H9 (cell line): ENCODE measurements around the gene ROBO1. TPM values are rescaled to one million over a fixed set of nuclear protein-coding genes. Genes with fewer than 3 reads are reported as not detected.

ENCODE experiments used
- DNase-seq: peaks from one replicate; pipeline ENCODE4 v3.0.0-alpha.2; 2017
- H2AFZ ChIP-seq: one replicate; pipeline ENCODE4 v1.6.1; 2013; ENCODE audit warnings: mild to moderate bottlenecking, low read length, control low read depth, moderate library complexity
- H2AK5ac ChIP-seq: 2 replicates; pipeline ENCODE4 v1.6.1; 2013; ENCODE audit warnings: low read length, control low read depth, mixed read lengths; ENCODE audit not compliant: insufficient read length
- H2BK120ac ChIP-seq: one replicate; pipeline ENCODE4 v1.6.1; 2013; ENCODE audit warnings: low read depth, mild to moderate bottlenecking, low read length, control low read depth, inconsistent platforms; ENCODE audit not compliant: poor library complexity, severe bottlenecking
- H2BK12ac ChIP-seq: 2 replicates; pipeline ENCODE4 v1.6.1; 2013; ENCODE audit warnings: low read length, control low read depth, mixed read lengths, low read depth; ENCODE audit not compliant: insufficient read length
- H2BK15ac ChIP-seq: 2 replicates; pipeline ENCODE4 v1.6.1; 2013; ENCODE audit warnings: low read depth, low read length, control low read depth
- H2BK20ac ChIP-seq: one replicate; pipeline ENCODE4 v1.6.1; 2013; ENCODE audit warnings: low read depth, mild to moderate bottlenecking, low read length, control low read depth, inconsistent platforms; ENCODE audit not compliant: poor library complexity, severe bottlenecking
- H2BK5ac ChIP-seq: 2 replicates; pipeline ENCODE4 v1.6.1; 2013; ENCODE audit warnings: low read length, control low read depth, mixed read lengths; ENCODE audit not compliant: insufficient read length
- H3K14ac ChIP-seq: 2 replicates; pipeline ENCODE4 v1.6.1; 2013; ENCODE audit warnings: low read length, control low read depth; ENCODE audit not compliant: insufficient read depth
- H3K18ac ChIP-seq: 2 replicates; pipeline ENCODE4 v1.6.1; 2013; ENCODE audit warnings: low read depth, mild to moderate bottlenecking, mixed read lengths, low read length, control low read depth; ENCODE audit not compliant: insufficient read length
- H3K23ac ChIP-seq: 2 replicates; pipeline ENCODE4 v1.6.1; 2013; ENCODE audit warnings: low read length, control low read depth, mixed read lengths, low read depth; ENCODE audit not compliant: insufficient read length
- H3K23me2 ChIP-seq: 2 replicates; pipeline ENCODE4 v1.6.1; 2013; ENCODE audit warnings: low read depth, mild to moderate bottlenecking, mixed read lengths, low read length, control low read depth; ENCODE audit not compliant: insufficient read length, poor library complexity, severe bottlenecking
- H3K27ac ChIP-seq: 2 replicates; pipeline ENCODE4 v1.5.1; 2013; ENCODE audit warnings: low read length, control low read depth, mixed read lengths, low read depth; ENCODE audit not compliant: insufficient read length
- H3K27me3 ChIP-seq: 2 replicates; pipeline ENCODE4 v1.6.1; 2013; ENCODE audit warnings: low read length, control low read depth, inconsistent platforms; ENCODE audit not compliant: insufficient read depth
- H3K4ac ChIP-seq: 2 replicates; pipeline ENCODE4 v1.6.1; 2013; ENCODE audit warnings: low read depth, mild to moderate bottlenecking, control low read depth, inconsistent platforms, low read length, moderate library complexity
- H3K4me1 ChIP-seq: 2 replicates; pipeline ENCODE4 v1.6.1; 2013; ENCODE audit warnings: low read length, control low read depth, inconsistent platforms; ENCODE audit not compliant: insufficient read depth
- H3K4me2 ChIP-seq: 2 replicates; pipeline ENCODE4 v1.6.1; 2013; ENCODE audit warnings: low read length, control low read depth, mixed read lengths; ENCODE audit not compliant: insufficient read length, insufficient read depth
- H3K56ac ChIP-seq: 2 replicates; pipeline ENCODE4 v1.6.1; 2013; ENCODE audit warnings: low read depth, mild to moderate bottlenecking, mixed read lengths, low read length, control low read depth; ENCODE audit not compliant: insufficient read length
- H3K79me1 ChIP-seq: 2 replicates; pipeline ENCODE4 v1.6.1; 2013; ENCODE audit warnings: low read depth, mild to moderate bottlenecking, moderate library complexity, low read length, control low read depth, inconsistent platforms; ENCODE audit not compliant: insufficient read depth, poor library complexity, severe bottlenecking
- H3K79me2 ChIP-seq: 2 replicates; pipeline ENCODE4 v1.6.1; 2013; ENCODE audit warnings: low read length, control low read depth, inconsistent platforms; ENCODE audit not compliant: insufficient read depth
- H3K9ac ChIP-seq: 2 replicates; pipeline ENCODE4 v1.6.1; 2013; ENCODE audit warnings: low read length, control low read depth, mixed read lengths; ENCODE audit not compliant: insufficient read length; ENCODE audit errors: extremely low read depth
- H3K9me3 ChIP-seq: one replicate; pipeline ENCODE4 v1.6.1; 2013; ENCODE audit warnings: low read depth, low read length, inconsistent platforms; ENCODE audit not compliant: control insufficient read depth
- H3T11ph ChIP-seq: one replicate; pipeline ENCODE4 v1.6.1; 2013; ENCODE audit warnings: mild to moderate bottlenecking, low read length, control low read depth, inconsistent platforms
- H4K20me1 ChIP-seq: one replicate; pipeline ENCODE4 v1.6.1; 2013; ENCODE audit not compliant: control insufficient read depth, insufficient read length, insufficient read depth
- H4K5ac ChIP-seq: 2 replicates; pipeline ENCODE4 v1.6.1; 2013; ENCODE audit warnings: low read depth, mild to moderate bottlenecking, mixed read lengths, low read length, control low read depth; ENCODE audit not compliant: insufficient read length
- H4K8ac ChIP-seq: replicated peaks from 2 replicates; pipeline ENCODE4 v1.6.1; 2013; ENCODE audit warnings: low read length, control low read depth, mixed read lengths, low read depth; ENCODE audit not compliant: insufficient read length
- H4K91ac ChIP-seq: 2 replicates; pipeline ENCODE4 v1.6.1; 2013; ENCODE audit warnings: low read depth, mild to moderate bottlenecking, moderate library complexity, mixed read lengths, low read length, control low read depth; ENCODE audit not compliant: insufficient read length
- H3K27ac Mint-ChIP-seq, 3 experiments: 2 replicates in 2 of 3; 3 replicates in 1 of 3; pipeline ENCODE4 v1.8.0; 2020 to 2021; ENCODE audit warnings: mixed read lengths in 3 of 3, mild to moderate bottlenecking in 1 of 3, moderate library complexity in 1 of 3
- H3K27me3 Mint-ChIP-seq: 2 replicates; pipeline ENCODE4 v1.8.0; 2021; ENCODE audit warnings: low read depth, mild to moderate bottlenecking, moderate library complexity, mixed read lengths
- H3K36me3 Mint-ChIP-seq, 3 experiments: 2 replicates in 2 of 3; 3 replicates in 1 of 3; pipeline ENCODE4 v1.8.0; 2020 to 2021; ENCODE audit warnings: low read depth in 3 of 3, mixed read lengths in 3 of 3; ENCODE audit not compliant: insufficient read depth in 1 of 3
- H3K4me1 Mint-ChIP-seq, 2 experiments: 2 replicates each; pipeline ENCODE4 v1.8.0; 2020; ENCODE audit warnings: mixed read lengths in 2 of 2
- H3K4me3 Mint-ChIP-seq, 2 experiments: 2 replicates in 1 of 2; 3 replicates in 1 of 2; pipeline ENCODE4 v1.8.0; 2020 to 2021; ENCODE audit warnings: mild to moderate bottlenecking in 2 of 2, mixed read lengths in 2 of 2, moderate library complexity in 1 of 2
- H3K9me3 Mint-ChIP-seq, 2 experiments: 2 replicates in 1 of 2; 3 replicates in 1 of 2; pipeline ENCODE4 v1.8.0; 2020; ENCODE audit warnings: mild to moderate bottlenecking in 2 of 2, mixed read lengths in 2 of 2, moderate library complexity in 1 of 2
- CTCF ChIP-seq: fragments of 200-600 bp; sonication (generic); conservative IDR thresholded peaks from 3 replicates; pipeline ENCODE4 v1.8.0; 2021; ENCODE audit warnings: antibody characterized with exemption, mild to moderate bottlenecking
- WGBS: extraction: QIAGEN DNeasy Blood & Tissue Kit; methylation state at CpG from one replicate; pipeline ENCODE4 v1.1.7; 2013; ENCODE audit warnings: missing lambda C conversion rate, low lambda C conversion rate, mixed read lengths; ENCODE audit not compliant: insufficient read length; ENCODE audit errors: extremely low coverage; 5-methylcytosine and 5-hydroxymethylcytosine counted together
- total RNA-seq: library from RNA; stranded (reverse); gene quantifications from 2 replicates; pipeline ENCODE4 v1.2.1, GENCODE V29; 2021

Gene ROBO1
- total RNA-seq, 1 experiment from 2014 or later, result 62.7 TPM

DNA sequence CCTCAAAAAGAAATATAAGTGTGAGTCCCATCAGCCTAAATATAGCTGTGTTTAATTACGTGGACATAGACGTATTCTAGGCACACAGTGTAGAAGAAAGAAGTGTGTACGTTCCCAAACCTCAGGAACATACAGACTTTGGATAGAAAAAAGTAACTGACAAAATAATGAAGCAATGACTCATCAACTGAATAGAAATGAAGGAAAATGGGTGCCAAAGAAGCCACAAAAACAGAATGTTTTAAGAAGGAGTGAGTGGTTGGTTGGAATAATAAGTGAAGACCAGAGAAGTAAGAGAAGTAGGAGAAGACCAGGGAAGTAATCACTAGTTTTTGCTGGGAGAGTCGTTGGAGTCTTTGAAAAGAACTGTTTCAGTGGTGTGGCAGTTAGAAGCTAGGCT lies 518.1 kb downstream of the ROBO1 start:
- Histone ChIP-seq H3K9ac (no peak overlapping the region), H4K91ac (no peak overlapping the region), H3K23ac (no peak overlapping the region), H3K18ac (no peak overlapping the region), H2AK5ac (no peak overlapping the region), H4K20me1 (no peaks in the 10 kb centered on the region), H3K23me2 (no peaks in the 10 kb centered on the region), H2AFZ (no peak overlapping the region), H3K4me2 (no peak overlapping the region), H3K79me1 (no peaks in the 10 kb centered on the region), H3K27ac (no peak overlapping the region), H4K8ac (no peak overlapping the region), H3K56ac (no peak overlapping the region), H3K9me3 (no peaks in the 10 kb centered on the region), H2BK12ac (no peak overlapping the region), H2BK5ac (no peak overlapping the region), H2BK20ac (no peak overlapping the region), H3K14ac (no peak overlapping the region), H2BK15ac (no peak overlapping the region), H3K79me2 (no peaks in the 10 kb centered on the region), H3K4ac (no peak overlapping the region), H3T11ph (no peak overlapping the region), H3K27me3 (no peaks in the 10 kb centered on the region), H3K4me1 (no peaks in the 10 kb centered on the region), H4K5ac (no peak overlapping the region), H2BK120ac (no peak overlapping the region)
- H3K36me3 Mint-ChIP-seq, result no peaks in the 10 kb centered on the region
- no peak overlapping the region for H3K27ac Mint-ChIP-seq
- no peaks in the 10 kb centered on the region for H3K27me3 Mint-ChIP-seq
- peaks cover 17 to 20% of the 10 kb centered on the region in 2 experiments for H3K4me1 Mint-ChIP-seq
- no peak for TF ChIP-seq CTCF
- no peaks in the 10 kb centered on the region for H3K9me3 Mint-ChIP-seq
- no peak for DNase-seq
- WGBS, result no CpG with 5 or more reads among the region's 4 CpGs
- no peak overlapping the region for H3K4me3 Mint-ChIP-seq
